HFF-Myc (cell line): ENCODE results near the gene OPA3.

Source experiments
- DNase-seq: peaks from one replicate; pipeline ENCODE4 v3.0.0-alpha.2; 2011; ENCODE audit warnings: low read depth; ENCODE audit errors: extremely low read depth
- H3K4me3 ChIP-seq: replicated peaks from 2 replicates; pipeline ENCODE4 v1.5.1; 2011; ENCODE audit warnings: low read depth, mild to moderate bottlenecking, control low read depth, low read length
- CTCF ChIP-seq: IDR thresholded peaks from 2 replicates; pipeline ENCODE4 v1.5.1; 2012; ENCODE audit warnings: mild to moderate bottlenecking, low read depth, low read length, control low read depth; ENCODE audit errors: missing control alignments

Gene OPA3

GRCh38 chr19:45568732-45569131 is 15.9 kb downstream of the OPA3 start:
- no peak for DNase-seq
- TF ChIP-seq CTCF: no peak
- no peak overlapping the region for H3K4me3 ChIP-seq

GRCh38 chr19:45567609-45568008 is 17.0 kb downstream of the OPA3 start:
- no peak for TF ChIP-seq CTCF
- DNase-seq: no peak
- no peak overlapping the region for H3K4me3 ChIP-seq

- no peak overlapping the region for H3K4me3 ChIP-seq
- no peak for TF ChIP-seq CTCF
- DNase-seq: no peak
These were observed 20.3 kb downstream of the OPA3 start for GRCh38 chr19:45564131-45564780.

- no peak for TF ChIP-seq CTCF
- no peak for DNase-seq
- no peak overlapping the region for H3K4me3 ChIP-seq
These were observed 23.9 kb downstream of the OPA3 start for GRCh38 chr19:45560686-45561085.

GRCh38 chr19:45560038-45560437 is 24.6 kb downstream of the OPA3 start:
- DNase-seq: no peak
- H3K4me3 ChIP-seq: no peak overlapping the region
- no peak for TF ChIP-seq CTCF

- DNase-seq: no peak
- peak; percentile 65 for TF ChIP-seq CTCF
- no peak overlapping the region for H3K4me3 ChIP-seq
These were observed 26.2 kb downstream of the OPA3 start for GRCh38 chr19:45558399-45558878.

- DNase-seq: no peak
- no peak for TF ChIP-seq CTCF
- H3K4me3 ChIP-seq: no peak overlapping the region
These were observed 27.8 kb downstream of the OPA3 start for GRCh38 chr19:45556835-45557234.
